Endothelial cell of umbilical vein (primary cell): ENCODE measurements around the gene IL22RA1. TPM values are rescaled to one million over a fixed set of nuclear protein-coding genes. Genes with fewer than 3 reads are reported as not detected.

Source experiments
- BruUV-seq: library from RNA; stranded (reverse); fragments of 400-500 nt; replicated peaks from 2 replicates; lab custom pipeline; 2021; lab: Mats Ljungman, UMichigan
- CTCF ChIA-PET: fragments of 300-600, 350-600 bp; sonication (Branson Sonifier 250); formaldehyde crosslinking; loops from one replicate; lab custom pipeline; 2021; ENCODE audit warnings: antibody characterized with exemption, inconsistent platforms; lab: Charles Lee
- POLR2A ChIA-PET: fragments of 300-600, 350-600 bp; sonication (Branson Sonifier 250); formaldehyde crosslinking; loops from one replicate; lab custom pipeline; 2021; ENCODE audit warnings: antibody characterized with exemption, inconsistent platforms; lab: Charles Lee
- DNase-seq: peaks from one replicate; pipeline ENCODE4 v3.0.0-alpha.2; 2011; ENCODE audit warnings: low read depth, low spot score
- FAIRE-seq: peaks from 2 replicates; lab custom pipeline; 2011; peaks lifted over from hg19 to GRCh38; lab: Jason Lieb, UNC
- H2AFZ ChIP-seq: 2 replicates; pipeline ENCODE4 v1.6.0; 2012; ENCODE audit warnings: low read depth, low read length, control low read depth, inconsistent platforms
- H3K27ac ChIP-seq: 2 replicates; pipeline ENCODE4 v1.5.1; 2011; ENCODE audit warnings: low read depth, mild to moderate bottlenecking, control low read depth, low read length, moderate library complexity; ENCODE audit not compliant: insufficient read depth
- H3K27me3 ChIP-seq, 2 experiments: 2 replicates each; pipeline versions ENCODE4 v1.6.0 to v1.6.1; 2011; ENCODE audit warnings: low read length in 2 of 2, mixed read lengths in 1 of 2; ENCODE audit not compliant: control insufficient read depth in 2 of 2, insufficient read depth in 2 of 2
- H3K36me3 ChIP-seq, 2 experiments: 2 replicates in 1 of 2; 3 replicates in 1 of 2; pipeline ENCODE4 v1.5.1; 2011; ENCODE audit warnings: low read length in 2 of 2, mild to moderate bottlenecking in 1 of 2, moderate library complexity in 1 of 2; ENCODE audit not compliant: control insufficient read depth in 2 of 2, insufficient read depth in 2 of 2; ENCODE audit errors: extremely low read depth in 1 of 2
- H3K4me1 ChIP-seq: 3 replicates; pipeline ENCODE4 v1.5.1; 2011; ENCODE audit warnings: mild to moderate bottlenecking, low read length; ENCODE audit not compliant: control insufficient read depth, insufficient read depth; ENCODE audit errors: extremely low read depth
- H3K4me2 ChIP-seq: 2 replicates; pipeline ENCODE4 v1.6.1; 2011; ENCODE audit warnings: low read length, control low read depth, mixed read lengths; ENCODE audit not compliant: insufficient read depth
- H3K4me3 ChIP-seq, 3 experiments: fragments of 200-600 bp in 1 of 3; sonication (generic), shearing (Covaris generic) in 1 of 3; replicated peaks in 1 of 3; 2 replicates each; pipeline ENCODE4 v1.5.1; 2011 to 2016; ENCODE audit warnings: control low read depth in 3 of 3, low read length in 3 of 3, mild to moderate bottlenecking in 2 of 3, inconsistent platforms in 1 of 3, low read depth in 1 of 3, moderate library complexity in 1 of 3; ENCODE audit not compliant: insufficient read depth in 1 of 3
- H3K79me2 ChIP-seq: 2 replicates; pipeline ENCODE4 v1.6.0; 2012; ENCODE audit warnings: low read length, inconsistent platforms; ENCODE audit not compliant: control insufficient read depth, insufficient read depth
- H3K9ac ChIP-seq: replicated peaks from 2 replicates; pipeline ENCODE3; 2011; ENCODE audit warnings: low read length, control low read depth; ENCODE audit not compliant: insufficient read depth; ENCODE audit errors: extremely low read depth
- H3K9me1 ChIP-seq: replicated peaks from 3 replicates; pipeline ENCODE4 v1.6.0; 2011; ENCODE audit warnings: mild to moderate bottlenecking, low read length; ENCODE audit not compliant: control insufficient read depth, insufficient read depth; ENCODE audit errors: extremely low read depth
- H3K9me3 ChIP-seq: replicated peaks from 2 replicates; pipeline ENCODE4 v1.5.1; 2012; ENCODE audit warnings: low read length, inconsistent platforms; ENCODE audit not compliant: control insufficient read depth, insufficient read depth
- H4K20me1 ChIP-seq: replicated peaks from 2 replicates; pipeline ENCODE3; 2011; ENCODE audit warnings: mild to moderate bottlenecking, low read length; ENCODE audit not compliant: control insufficient read depth, insufficient read depth; ENCODE audit errors: extremely low read depth
- EZH2 ChIP-seq: IDR thresholded peaks from 2 replicates; pipeline ENCODE4 v1.6.1; 2012; ENCODE audit warnings: borderline replicate concordance, low read depth, mild to moderate bottlenecking, moderate library complexity, low read length, inconsistent platforms; ENCODE audit not compliant: severe bottlenecking
- FOS ChIP-seq: IDR thresholded peaks from 2 replicates; pipeline ENCODE4 v1.6.1; 2011; ENCODE audit warnings: mild to moderate bottlenecking, low read length, moderate library complexity, borderline replicate concordance; ENCODE audit not compliant: insufficient read depth
- GATA2 ChIP-seq: IDR thresholded peaks from 2 replicates; pipeline ENCODE4 v1.7.0; 2011; ENCODE audit warnings: low read depth, mild to moderate bottlenecking, moderate library complexity, mixed read lengths, low read length; ENCODE audit not compliant: insufficient read length, insufficient read depth
- JUN ChIP-seq: IDR thresholded peaks from 2 replicates; pipeline ENCODE4 v1.6.1; 2011; ENCODE audit warnings: borderline replicate concordance, low read depth; ENCODE audit not compliant: insufficient read length, insufficient read depth
- MYC ChIP-seq: IDR thresholded peaks from one replicate; pipeline ENCODE4 v1.6.1; 2011; ENCODE audit warnings: mild to moderate bottlenecking, low read depth, low read length
- POLR2A ChIP-seq: IDR thresholded peaks from 2 replicates; pipeline ENCODE4 v1.6.1; 2012; ENCODE audit warnings: low read depth, mild to moderate bottlenecking, control low read depth, low read length
- POLR2AphosphoS5 ChIP-seq: IDR thresholded peaks from 2 replicates; pipeline ENCODE4 v1.6.1; 2012; ENCODE audit warnings: low read depth, mild to moderate bottlenecking, control low read depth, low read length, moderate library complexity; ENCODE audit not compliant: insufficient read depth
- dilution Hi-C: fragments of 300-500 bp; cut with MboI; formaldehyde crosslinking; loops from one replicate; pipeline ENCODE4 v1.15.0; 2019; ENCODE audit warnings: low sequenced_read_pairs; ENCODE audit not compliant: extremely low pct_ligation_motif_present
- intact Hi-C: fragments of 100-400 bp; cut with micrococcal nuclease; formaldehyde crosslinking; loops from one replicate; pipeline ENCODE4 v1.10.0; 2022
- polyA plus RNA-seq, 4 experiments: library from polyadenylated mRNA; depleted of rRNA in 3 of 4; stranded (reverse) in 3 of 4; unstranded in 1 of 4; fragments of >200 nt; gene quantifications; 2 replicates each; pipeline versions ENCODE4 v1.2.1 to v1.2.3, GENCODE V29; 2011 to 2012; ENCODE audit warnings: missing spikeins in 1 of 4
- total RNA-seq: library from RNA; stranded (reverse); gene quantifications from 2 replicates; pipeline ENCODE4 v1.2.3, GENCODE V29; 2021
- TF ChIP-seq, protein P1 (sequence below), 2 donors: IDR thresholded peaks; 1 replicate in 1 of 2; 2 replicates in 1 of 2; pipeline ENCODE4 v1.5.1; 2011; ENCODE audit warnings: low read length in 2 of 2, mild to moderate bottlenecking in 2 of 2, moderate library complexity in 2 of 2, control low read depth in 1 of 2, inconsistent platforms in 1 of 2, low read depth in 1 of 2; ENCODE audit not compliant: insufficient read depth in 1 of 2; ENCODE audit errors: extremely low read depth in 1 of 2

The IL22RA1 gene
- total and polyA plus RNA-seq, 2 donors (not counting 3 experiments of a cell fraction or from before 2014, with no cell fraction given): not detected

DNA sequence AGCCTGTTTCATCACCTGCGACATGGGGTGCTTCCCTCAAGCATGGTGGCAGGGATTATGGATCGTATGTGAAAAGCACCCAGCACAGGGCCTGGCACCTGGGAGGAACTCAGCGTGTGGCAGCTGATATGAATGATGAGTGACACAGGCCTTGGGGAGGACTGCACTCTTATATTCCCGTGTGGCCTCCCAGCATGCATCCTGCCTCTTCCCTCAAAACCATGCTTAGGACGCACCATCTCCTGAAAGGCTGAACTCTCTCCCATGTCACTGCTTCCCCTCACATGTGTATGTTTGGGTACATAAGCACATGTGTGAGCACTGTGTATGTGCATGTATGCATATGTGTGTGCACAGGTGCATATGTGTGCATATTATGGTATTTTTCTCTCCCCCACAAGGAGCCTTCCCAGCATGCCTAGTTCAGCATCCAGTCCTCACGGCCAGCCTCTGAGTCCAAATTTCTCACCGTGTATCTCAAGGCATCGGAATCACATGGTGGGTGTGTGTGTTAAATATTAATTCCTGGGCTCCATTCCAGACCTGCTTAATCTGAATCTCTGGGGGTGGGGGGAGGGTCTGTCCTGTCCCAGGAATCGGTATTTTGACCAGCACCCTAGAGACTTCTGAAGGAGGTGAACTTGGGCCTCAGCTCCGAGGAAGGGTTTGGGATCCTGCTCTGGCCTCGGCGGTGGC, 43.8 kb downstream of the IL22RA1 start:
- no TSS peak for BruUV-seq
- H3K4me2 ChIP-seq: no peak overlapping the region
- intact Hi-C loops (no loop called here), dilution Hi-C loops (no loop called here)
- no peak overlapping the region for H2AFZ ChIP-seq
- CTCF ChIA-PET: no interaction called here
- no peak overlapping the region for H3K27ac ChIP-seq
- POLR2A ChIA-PET: no interaction called here
- no peak overlapping the region for H3K9ac ChIP-seq
- H3K4me1 ChIP-seq: no peaks in the 10 kb centered on the region
- FAIRE-seq (no peak), DNase-seq (no peak)
- no peaks in the 10 kb centered on the region for H3K27me3 ChIP-seq
- H3K79me2 ChIP-seq: no peaks in the 10 kb centered on the region
- no peaks in the 10 kb centered on the region for H3K36me3 ChIP-seq
- no peaks in the 10 kb centered on the region for H3K9me1 ChIP-seq
- H3K4me3 ChIP-seq: no peak overlapping the region
- no peaks in the 10 kb centered on the region for H4K20me1 ChIP-seq
- H3K9me3 ChIP-seq: no peaks in the 10 kb centered on the region
- TF ChIP-seq MYC: no peak
- TF ChIP-seq FOS: no peak
- no peak for TF ChIP-seq JUN
- TF ChIP-seq, protein P1, sequence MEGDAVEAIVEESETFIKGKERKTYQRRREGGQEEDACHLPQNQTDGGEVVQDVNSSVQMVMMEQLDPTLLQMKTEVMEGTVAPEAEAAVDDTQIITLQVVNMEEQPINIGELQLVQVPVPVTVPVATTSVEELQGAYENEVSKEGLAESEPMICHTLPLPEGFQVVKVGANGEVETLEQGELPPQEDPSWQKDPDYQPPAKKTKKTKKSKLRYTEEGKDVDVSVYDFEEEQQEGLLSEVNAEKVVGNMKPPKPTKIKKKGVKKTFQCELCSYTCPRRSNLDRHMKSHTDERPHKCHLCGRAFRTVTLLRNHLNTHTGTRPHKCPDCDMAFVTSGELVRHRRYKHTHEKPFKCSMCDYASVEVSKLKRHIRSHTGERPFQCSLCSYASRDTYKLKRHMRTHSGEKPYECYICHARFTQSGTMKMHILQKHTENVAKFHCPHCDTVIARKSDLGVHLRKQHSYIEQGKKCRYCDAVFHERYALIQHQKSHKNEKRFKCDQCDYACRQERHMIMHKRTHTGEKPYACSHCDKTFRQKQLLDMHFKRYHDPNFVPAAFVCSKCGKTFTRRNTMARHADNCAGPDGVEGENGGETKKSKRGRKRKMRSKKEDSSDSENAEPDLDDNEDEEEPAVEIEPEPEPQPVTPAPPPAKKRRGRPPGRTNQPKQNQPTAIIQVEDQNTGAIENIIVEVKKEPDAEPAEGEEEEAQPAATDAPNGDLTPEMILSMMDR (IDR thresholded peaks at IDR 0.05; ENCODE audit: extremely low read depth in 1 of 2, insufficient read depth in 1 of 2, low read depth in 1 of 2, low read length in 2 of 2): no peak
- TF ChIP-seq POLR2A: no peak
- TF ChIP-seq EZH2: no peak
- no peak for TF ChIP-seq POLR2AphosphoS5
- TF ChIP-seq GATA2: no peak
